Loucy (cell line): Measurements from ENCODE around the gene SBK2.

ENCODE experiments used
- H2AFZ ChIP-seq: fragments of 200-600 bp; sonication (generic); 2 replicates; pipeline ENCODE4 v1.6.0; 2016; ENCODE audit warnings: antibody characterized with exemption, mild to moderate bottlenecking, low read length, moderate library complexity
- H3F3A ChIP-seq: fragments of 200-600 bp; 2 replicates; pipeline ENCODE4 v1.6.0; 2016; ENCODE audit warnings: antibody characterized with exemption, low read depth, mild to moderate bottlenecking
- H3K27me3 ChIP-seq: fragments of 200-600 bp; sonication (generic); 2 replicates; pipeline ENCODE4 v1.6.1; 2014; ENCODE audit warnings: low read length, mild to moderate bottlenecking; ENCODE audit not compliant: insufficient read depth, poor library complexity, severe bottlenecking
- H3K36me3 ChIP-seq: fragments of 200-600 bp; sonication (generic); 2 replicates; pipeline ENCODE4 v1.6.1; 2016; ENCODE audit warnings: low read length; ENCODE audit not compliant: insufficient read depth
- H3K4me1 ChIP-seq: fragments of 200-600 bp; sonication (generic); 2 replicates; pipeline ENCODE4 v1.5.1; 2014; ENCODE audit warnings: low read length, mild to moderate bottlenecking; ENCODE audit not compliant: insufficient read depth, poor library complexity, severe bottlenecking
- H3K4me2 ChIP-seq: fragments of 200-600 bp; sonication (generic); 2 replicates; pipeline ENCODE4 v1.6.0; 2014; ENCODE audit warnings: antibody characterized with exemption, low read length, low read depth, mild to moderate bottlenecking; ENCODE audit not compliant: poor library complexity, severe bottlenecking
- H3K4me3 ChIP-seq: fragments of 200-600 bp; sonication (generic); 2 replicates; pipeline ENCODE4 v1.5.1; 2014; ENCODE audit warnings: low read length, mild to moderate bottlenecking, mixed read lengths; ENCODE audit not compliant: poor library complexity, severe bottlenecking
- H3K79me2 ChIP-seq: fragments of 200-600 bp; sonication (generic); 2 replicates; pipeline ENCODE4 v1.6.1; 2014; ENCODE audit warnings: low read length; ENCODE audit not compliant: insufficient read depth
- H3K9ac ChIP-seq: fragments of 200-600 bp; sonication (generic); 2 replicates; pipeline ENCODE4 v1.6.0; 2014; ENCODE audit warnings: mild to moderate bottlenecking, low read depth, low read length, moderate library complexity; ENCODE audit not compliant: poor library complexity, severe bottlenecking
- H3K9me2 ChIP-seq: fragments of 200-600 bp; sonication (generic); replicated peaks from 2 replicates; pipeline ENCODE4 v1.6.1; 2016; ENCODE audit warnings: low read depth, low read length, mixed read lengths
- H3K9me3 ChIP-seq: fragments of 200-600 bp; sonication (generic); 2 replicates; pipeline ENCODE4 v1.6.1; 2014; ENCODE audit warnings: mild to moderate bottlenecking, antibody characterized with exemption, low read length, low read depth; ENCODE audit not compliant: insufficient read depth
- H4K20me1 ChIP-seq: fragments of 200-600 bp; sonication (generic); 2 replicates; pipeline ENCODE4 v1.6.0; 2014; ENCODE audit warnings: antibody characterized with exemption, low read length, mild to moderate bottlenecking; ENCODE audit not compliant: insufficient read depth, poor library complexity, severe bottlenecking
- EZH2phosphoT487 ChIP-seq: fragments of 200-600 bp; IDR thresholded peaks from 2 replicates; pipeline ENCODE4 v1.6.1; 2018; ENCODE audit warnings: antibody characterized with exemption, mild to moderate bottlenecking, moderate library complexity, borderline replicate concordance
- TF ChIP-seq, protein P1 (sequence below): fragments of 200-600 bp; sonication (generic); conservative IDR thresholded peaks from 2 replicates; pipeline ENCODE4 v1.5.1; 2014; ENCODE audit warnings: mild to moderate bottlenecking, antibody characterized with exemption, low read length

SBK2 gene

GRCh38 chr19:55549500-55550320 lies 12.8 kb upstream of the SBK2 start:
- Histone ChIP-seq H3K4me1 (no peaks in the 10 kb centered on the region), H3K9me3 (no peaks in the 10 kb centered on the region), H3K27me3 (no peaks in the 10 kb centered on the region), H3K36me3 (no peaks in the 10 kb centered on the region), H3K9ac (no peak overlapping the region), H3K9me2 (no peaks in the 10 kb centered on the region), H2AFZ (no peak overlapping the region), H4K20me1 (no peaks in the 10 kb centered on the region), H3K79me2 (no peaks in the 10 kb centered on the region), H3K4me2 (no peak overlapping the region), H3F3A (no peaks in the 10 kb centered on the region), H3K4me3 (no peak overlapping the region)
- TF ChIP-seq EZH2phosphoT487 = no peak
- TF ChIP-seq, protein P1, sequence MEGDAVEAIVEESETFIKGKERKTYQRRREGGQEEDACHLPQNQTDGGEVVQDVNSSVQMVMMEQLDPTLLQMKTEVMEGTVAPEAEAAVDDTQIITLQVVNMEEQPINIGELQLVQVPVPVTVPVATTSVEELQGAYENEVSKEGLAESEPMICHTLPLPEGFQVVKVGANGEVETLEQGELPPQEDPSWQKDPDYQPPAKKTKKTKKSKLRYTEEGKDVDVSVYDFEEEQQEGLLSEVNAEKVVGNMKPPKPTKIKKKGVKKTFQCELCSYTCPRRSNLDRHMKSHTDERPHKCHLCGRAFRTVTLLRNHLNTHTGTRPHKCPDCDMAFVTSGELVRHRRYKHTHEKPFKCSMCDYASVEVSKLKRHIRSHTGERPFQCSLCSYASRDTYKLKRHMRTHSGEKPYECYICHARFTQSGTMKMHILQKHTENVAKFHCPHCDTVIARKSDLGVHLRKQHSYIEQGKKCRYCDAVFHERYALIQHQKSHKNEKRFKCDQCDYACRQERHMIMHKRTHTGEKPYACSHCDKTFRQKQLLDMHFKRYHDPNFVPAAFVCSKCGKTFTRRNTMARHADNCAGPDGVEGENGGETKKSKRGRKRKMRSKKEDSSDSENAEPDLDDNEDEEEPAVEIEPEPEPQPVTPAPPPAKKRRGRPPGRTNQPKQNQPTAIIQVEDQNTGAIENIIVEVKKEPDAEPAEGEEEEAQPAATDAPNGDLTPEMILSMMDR = no peak

- Histone ChIP-seq H3K9ac (no peak overlapping the region), H3K9me3 (no peaks in the 10 kb centered on the region), H4K20me1 (no peaks in the 10 kb centered on the region), H3K9me2 (no peaks in the 10 kb centered on the region), H3K27me3 (no peaks in the 10 kb centered on the region), H3K4me2 (no peak overlapping the region), H3K36me3 (no peaks in the 10 kb centered on the region), H3K79me2 (no peaks in the 10 kb centered on the region), H2AFZ (no peak overlapping the region), H3K4me1 (no peaks in the 10 kb centered on the region), H3F3A (no peaks in the 10 kb centered on the region), H3K4me3 (no peak overlapping the region)
- no peak for TF ChIP-seq EZH2phosphoT487
Observed at GRCh38 chr19:55546822-55547614, 10.1 kb upstream of the SBK2 start.

GRCh38 chr19:55546011-55546410 lies 9.1 kb upstream of the SBK2 start:
- H3K4me2 ChIP-seq = no peak overlapping the region
- H3K79me2 ChIP-seq = no peaks in the 10 kb centered on the region
- no peak overlapping the region for H3K9ac ChIP-seq
- no peaks in the 10 kb centered on the region for H3F3A ChIP-seq
- H3K27me3 ChIP-seq = no peaks in the 10 kb centered on the region
- no peak overlapping the region for H3K4me3 ChIP-seq
- no peak overlapping the region for H2AFZ ChIP-seq
- no peak for TF ChIP-seq EZH2phosphoT487
- TF ChIP-seq, protein P1 = no peak
- no peaks in the 10 kb centered on the region for H3K9me3 ChIP-seq
- H3K9me2 ChIP-seq = no peaks in the 10 kb centered on the region
- H3K4me1 ChIP-seq = no peaks in the 10 kb centered on the region
- no peaks in the 10 kb centered on the region for H4K20me1 ChIP-seq
- H3K36me3 ChIP-seq = no peaks in the 10 kb centered on the region
